ENCODE measurements around the gene SETD7. TPM values are rescaled to one million over a fixed set of nuclear protein-coding genes. Genes with fewer than 3 reads are reported as not detected.
A peak's percentile ranks its signal among the peaks of the same experiment; 100 is the strongest.

SETD7 gene
- total RNA-seq, 1 experiment from 2014 or later: 41.6 TPM

- TF ChIP-seq EZH2 (IDR thresholded peaks at IDR 0.05) (no peak), ELF1 (IDR thresholded peaks at IDR 0.05; ENCODE audit: borderline replicate concordance, low read depth) (no peak)
Measured at GRCh38 chr4:139458543-139458942, 97.5 kb downstream of the SETD7 start (continued).

GRCh38 chr4:139457318-139457717 lies 98.7 kb downstream of the SETD7 start:
- Histone ChIP-seq H3K9me2 (ENCODE audit: insufficient read depth) (no peaks in the 10 kb centered on the region), H4K20me1 (ENCODE audit: insufficient read depth) (no peaks in the 10 kb centered on the region), H3K4me3 (replicated peaks in 1 of 2; ENCODE audit: low read depth in 1 of 2, low read length in 2 of 2) (no peak overlapping the region), H3K9ac (ENCODE audit: low read length) (no peak overlapping the region), H3K4me2 (ENCODE audit: low read length) (no peak overlapping the region), H3K4me1 (ENCODE audit: control insufficient read depth in 1 of 2, insufficient read depth in 2 of 2, low read length in 2 of 2) (peaks cover 8 to 28% of the 10 kb centered on the region in 2 experiments), H3K27me3 (ENCODE audit: insufficient read depth, low read length) (no peaks in the 10 kb centered on the region), H3K27ac (ENCODE audit: low read depth, low read length) (no peak overlapping the region), H3K36me3 (ENCODE audit: control insufficient read depth in 1 of 2, insufficient read depth in 2 of 2, low read length in 2 of 2) (no peaks in the 10 kb centered on the region), H2AFZ (ENCODE audit: low read depth, low read length, poor library complexity, severe bottlenecking) (no peak overlapping the region), H3K9me3 (ENCODE audit: control insufficient read depth in 1 of 2, insufficient read depth in 1 of 2, low read depth in 1 of 2, low read length in 2 of 2) (no peaks in the 10 kb centered on the region), H3K79me2 (ENCODE audit: insufficient read depth, low read length) (peaks cover 72% of the 10 kb centered on the region)
- POLR2A ChIA-PET: no interaction called here
- RAD21 ChIA-PET (ENCODE audit: low non-redundant PET in 1 of 2, low total read pairs in 2 of 2, uncharacterized antibody in 2 of 2, unreplicated experiment in 2 of 2): no interaction called here
- no TSS peak for BruUV-seq (replicated peaks)
- intact Hi-C loops (cut with micrococcal nuclease): no loop called here
- CTCF ChIA-PET: interaction anchor here (0.9 to 1.5 kb wide), 2 partner anchors 40 to 73 kb away, joined by 3 to 4 read pairs; no protein-coding TSS in a partner anchor
- DNase-seq (ENCODE audit: low read depth, low spot score) (no peak), ATAC-seq (no peak)
- no peak for TF ChIP-seq CEBPB (IDR thresholded peaks at IDR 0.05; ENCODE audit: low read depth)
- no peak for TF ChIP-seq CBX3 (IDR thresholded peaks at IDR 0.05; ENCODE audit: low read depth)
- no peak for TF ChIP-seq SP1 (IDR thresholded peaks at IDR 0.05; ENCODE audit: low read depth)
- no peak for TF ChIP-seq MAX (IDR thresholded peaks at IDR 0.05)
- no peak for TF ChIP-seq RAD21 (IDR thresholded peaks at IDR 0.05; ENCODE audit: low read depth)
- no peak for TF ChIP-seq POLR2AphosphoS5 (IDR thresholded peaks at IDR 0.05; ENCODE audit: low read depth, low read length)

GRCh38 chr4:139455126-139455538 lies 100.9 kb downstream of the SETD7 start:
- H3K4me1 ChIP-seq (ENCODE audit: control insufficient read depth in 1 of 2, insufficient read depth in 2 of 2, low read length in 2 of 2): peaks cover 15 to 36% of the 10 kb centered on the region in 2 experiments
- no peaks in the 10 kb centered on the region for H4K20me1 ChIP-seq (ENCODE audit: insufficient read depth)
- DNase-seq (ENCODE audit: low read depth, low spot score) (no peak), ATAC-seq (no peak)
- no peaks in the 10 kb centered on the region for H3K9me2 ChIP-seq (ENCODE audit: insufficient read depth)
- H3K4me2 ChIP-seq (ENCODE audit: low read length): peak overlapping the region; percentile 89
- H3K4me3 ChIP-seq (replicated peaks in 1 of 2; ENCODE audit: low read depth in 1 of 2, low read length in 2 of 2): peak overlapping the region; percentile 72 to 92
- H3K27me3 ChIP-seq (ENCODE audit: insufficient read depth, low read length): no peaks in the 10 kb centered on the region
- no peaks in the 10 kb centered on the region for H3K36me3 ChIP-seq (ENCODE audit: control insufficient read depth in 1 of 2, insufficient read depth in 2 of 2, low read length in 2 of 2)
- ChIA-PET POLR2A (no interaction called here), RAD21 (ENCODE audit: low non-redundant PET in 1 of 2, low total read pairs in 2 of 2, uncharacterized antibody in 2 of 2, unreplicated experiment in 2 of 2) (no interaction called here), CTCF (no interaction called here)
- peak overlapping the region; percentile 83 for H3K9ac ChIP-seq (ENCODE audit: low read length)
- H3K9me3 ChIP-seq (ENCODE audit: control insufficient read depth in 1 of 2, insufficient read depth in 1 of 2, low read depth in 1 of 2, low read length in 2 of 2): no peaks in the 10 kb centered on the region
- peaks cover 68% of the 10 kb centered on the region for H3K79me2 ChIP-seq (ENCODE audit: insufficient read depth, low read length)
- no peak overlapping the region for H2AFZ ChIP-seq (ENCODE audit: low read depth, low read length, poor library complexity, severe bottlenecking)
- BruUV-seq (replicated peaks): no TSS peak
- intact Hi-C loops (cut with micrococcal nuclease): no loop called here
- H3K27ac ChIP-seq (ENCODE audit: low read depth, low read length): no peak overlapping the region
- TF ChIP-seq ATF3 (IDR thresholded peaks at IDR 0.05) (no peak), POLR2AphosphoS5 (IDR thresholded peaks at IDR 0.05; ENCODE audit: low read depth, low read length) (no peak), REST (IDR thresholded peaks at IDR 0.05; ENCODE audit: low read depth) (no peak), JUND (IDR thresholded peaks at IDR 0.05) (no peak), TCF7L2 (IDR thresholded peaks at IDR 0.05; ENCODE audit: borderline replicate concordance, extremely low read depth, insufficient read depth, insufficient read length) (no peak), CBX3 (IDR thresholded peaks at IDR 0.05; ENCODE audit: low read depth) (no peak), ELF1 (IDR thresholded peaks at IDR 0.05; ENCODE audit: borderline replicate concordance, low read depth) (no peak), EGR1 (IDR thresholded peaks at IDR 0.05; ENCODE audit: low read depth) (no peak), ZNF274 (IDR thresholded peaks at IDR 0.05; ENCODE audit: low read depth, low read length) (no peak), SIN3A (IDR thresholded peaks at IDR 0.05; ENCODE audit: low read depth) (no peak), SRF (IDR thresholded peaks at IDR 0.05; ENCODE audit: low read depth) (no peak)

All from HCT116 (cell line).